GM18519 (cell line): Measurements from ENCODE around the gene ASB3.
"Not testable (repeated sequence)": the region's sequence is repeated elsewhere in the genome, so short reads cannot be mapped to it uniquely, and the experiment has no call there.

Experiments used
- ATAC-seq: cut with Tn5 transposase; IDR thresholded peaks from one replicate; pipeline ENCODE4 v1.9.1; 2021; ENCODE audit warnings: mild to moderate bottlenecking, moderate library complexity; ENCODE audit not compliant: unreplicated experiment, low FRiP score

The ASB3 gene

DNA sequence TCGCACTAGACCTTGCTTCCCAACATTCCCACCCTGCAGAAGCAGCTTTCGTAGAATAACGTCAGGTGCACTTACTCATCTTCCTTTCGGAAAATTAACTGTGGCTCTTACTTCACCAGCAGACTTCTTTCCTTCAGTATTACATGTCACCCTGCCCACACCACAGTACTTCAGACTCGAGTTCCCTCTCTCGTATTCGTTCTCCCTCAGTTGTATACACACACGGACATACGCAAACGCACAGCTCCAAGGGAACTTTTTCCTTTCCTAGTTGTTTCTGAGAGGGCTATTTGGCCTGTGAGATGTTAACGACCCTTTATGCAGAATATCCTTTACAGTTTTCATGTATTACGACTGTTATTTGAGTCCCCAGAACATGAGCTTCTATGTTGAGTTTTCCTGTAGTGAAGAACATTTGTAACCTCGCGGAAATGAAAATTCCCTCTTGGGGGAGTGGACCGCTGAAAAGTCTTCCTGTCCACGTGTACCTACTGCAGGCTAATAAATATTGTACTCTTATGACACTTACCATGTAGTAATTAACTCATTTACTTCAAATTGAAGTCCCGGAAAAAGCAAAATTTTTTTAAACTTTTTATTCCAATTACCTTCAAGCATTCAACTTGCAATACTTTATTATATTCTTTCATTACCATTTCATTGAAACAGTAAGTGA is 999 bp upstream of the ASB3 start:
- no peak for ATAC-seq

DNA sequence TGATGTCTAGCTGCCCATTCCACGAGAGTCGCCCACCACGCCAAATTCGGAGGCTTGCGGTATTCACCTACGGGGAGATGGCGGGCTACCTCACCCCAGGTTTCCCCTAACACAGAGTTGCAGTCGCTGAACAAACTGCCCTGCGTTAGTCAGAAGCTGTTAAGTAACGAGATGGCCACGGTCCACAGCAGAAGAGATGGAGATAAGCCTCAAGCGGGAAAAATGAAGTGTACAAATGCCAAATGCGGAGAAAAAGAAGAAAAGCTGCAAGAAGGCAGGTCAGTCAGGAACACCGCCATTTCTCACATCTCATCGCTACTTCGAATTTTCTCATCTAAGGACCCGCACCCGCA is 425 bp downstream of the ASB3 start:
- peak; percentile 0 for ATAC-seq

DNA sequence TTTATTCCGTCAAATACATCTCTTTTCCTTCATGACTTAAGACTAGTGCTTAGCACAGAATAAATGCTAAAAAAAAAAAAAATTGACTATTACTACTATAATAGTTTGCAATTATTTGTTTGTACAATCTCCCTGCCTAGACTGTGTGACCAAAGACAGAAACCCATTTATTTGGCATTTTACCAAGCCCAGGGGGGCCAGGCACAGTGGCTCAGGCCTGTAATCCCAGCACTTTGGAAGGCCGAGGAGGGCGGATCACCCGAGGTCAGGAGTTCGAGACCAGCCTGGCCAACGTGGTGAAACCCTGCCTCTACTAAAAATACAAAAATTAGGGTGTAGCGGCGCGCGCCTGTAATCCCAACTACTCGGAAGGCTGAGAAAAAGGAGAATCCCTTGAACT is 1.4 kb downstream of the ASB3 start:
- no peak for ATAC-seq

DNA sequence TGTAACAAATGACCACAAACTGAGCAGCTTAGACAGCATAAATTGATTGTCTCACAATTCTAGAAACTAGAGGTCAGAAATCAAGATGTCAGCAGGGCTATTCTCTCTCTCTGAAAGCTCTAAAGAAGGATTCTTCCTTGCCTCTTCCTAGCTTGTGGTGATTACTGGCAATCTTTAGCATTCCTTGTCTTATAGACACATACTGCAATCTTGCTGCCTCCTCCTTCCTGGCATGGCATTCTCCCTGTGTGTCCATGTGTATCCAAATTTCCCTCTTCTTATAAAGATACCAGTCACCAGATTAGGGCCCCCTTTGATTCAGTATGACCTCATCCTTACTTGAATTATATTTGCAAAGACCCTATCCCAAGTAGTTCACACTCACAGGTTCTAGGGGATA is 2.3 kb downstream of the ASB3 start:
- ATAC-seq, result no peak

DNA sequence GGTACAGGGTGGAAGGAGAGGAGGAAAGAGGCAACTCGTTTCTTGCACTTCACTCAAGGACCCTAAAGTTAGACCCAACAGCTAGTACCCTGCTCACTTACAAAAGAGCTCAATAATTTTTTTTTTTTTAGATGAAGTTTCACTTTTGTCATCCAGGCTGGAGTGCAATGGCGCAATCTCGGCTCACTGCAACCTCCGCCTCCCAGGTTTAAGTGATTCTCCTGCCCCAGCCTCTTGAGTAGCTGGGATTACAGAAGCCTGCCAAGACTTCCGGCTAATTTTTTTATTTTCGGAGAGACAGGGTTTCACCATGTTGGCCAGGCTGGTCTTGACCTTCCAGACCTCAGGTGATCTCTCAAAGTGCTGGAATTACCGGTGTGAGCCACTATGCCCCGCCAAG is 4.1 kb downstream of the ASB3 start:
- no peak for ATAC-seq

DNA sequence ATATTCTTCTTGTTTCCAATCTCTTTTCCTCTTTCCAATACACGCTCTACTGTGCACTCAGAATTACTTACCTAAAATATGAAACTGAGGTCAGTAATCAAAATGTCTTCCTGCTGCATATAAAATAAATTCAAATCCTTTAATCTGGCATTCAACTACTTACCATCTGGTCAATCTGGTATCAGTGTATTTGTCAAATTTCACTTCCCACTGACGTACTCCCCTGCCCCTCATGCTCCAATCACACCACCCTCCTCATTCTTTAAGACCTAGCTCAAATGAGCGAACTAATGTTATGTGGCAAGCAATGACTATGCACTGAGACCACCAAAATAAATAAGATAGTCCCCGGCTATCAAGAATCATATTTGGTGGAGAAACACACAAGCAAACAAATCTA is 6.7 kb downstream of the ASB3 start:
- ATAC-seq, result no peak

DNA sequence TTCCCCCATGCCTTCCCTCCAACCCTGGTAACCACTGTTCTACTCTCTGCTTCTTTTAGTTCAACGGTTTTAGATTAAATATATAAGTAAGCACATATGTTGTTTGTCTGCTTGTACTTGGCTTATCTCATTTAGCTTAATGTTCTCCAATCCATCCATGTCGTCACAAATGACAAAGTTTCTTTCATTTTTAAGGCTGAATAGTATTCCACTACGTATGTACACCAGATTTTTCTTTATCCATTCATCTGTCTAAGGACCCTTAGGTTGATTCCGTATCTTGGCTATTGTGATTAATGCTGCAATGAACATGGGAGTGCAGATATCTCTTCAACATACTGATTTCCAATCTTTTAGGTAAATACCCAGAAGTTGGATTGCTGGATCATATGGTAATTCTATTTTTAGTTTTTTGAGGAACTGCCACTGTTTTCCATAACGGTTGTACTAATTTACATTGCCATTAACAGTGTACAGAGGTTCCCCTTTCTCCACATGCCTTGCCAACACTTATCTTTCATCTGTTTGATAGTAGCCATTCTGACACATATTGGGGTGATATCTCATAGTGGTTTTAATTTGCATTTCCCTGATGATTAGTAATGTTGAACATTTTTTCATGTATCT is 8.1 kb downstream of the ASB3 start:
- no peak for ATAC-seq

DNA sequence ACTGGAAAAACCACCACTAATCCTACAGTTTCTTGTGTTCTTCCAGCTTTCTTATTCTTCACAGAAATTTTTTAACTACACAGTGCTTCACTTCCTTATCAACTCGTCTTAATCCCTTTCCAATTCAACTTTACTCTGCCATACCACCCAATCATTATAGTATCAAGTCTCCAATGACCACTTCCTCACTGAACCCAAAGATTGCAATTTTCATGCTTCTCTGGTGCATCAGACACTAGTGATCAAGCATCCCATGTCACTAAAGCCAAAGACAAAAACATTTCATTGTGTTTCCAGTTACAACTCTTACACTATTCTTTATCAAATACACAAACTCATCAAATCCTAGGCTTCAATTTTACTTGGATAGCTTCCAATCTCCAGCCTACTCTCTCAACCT is 9.6 kb downstream of the ASB3 start:
- no peak for ATAC-seq

DNA sequence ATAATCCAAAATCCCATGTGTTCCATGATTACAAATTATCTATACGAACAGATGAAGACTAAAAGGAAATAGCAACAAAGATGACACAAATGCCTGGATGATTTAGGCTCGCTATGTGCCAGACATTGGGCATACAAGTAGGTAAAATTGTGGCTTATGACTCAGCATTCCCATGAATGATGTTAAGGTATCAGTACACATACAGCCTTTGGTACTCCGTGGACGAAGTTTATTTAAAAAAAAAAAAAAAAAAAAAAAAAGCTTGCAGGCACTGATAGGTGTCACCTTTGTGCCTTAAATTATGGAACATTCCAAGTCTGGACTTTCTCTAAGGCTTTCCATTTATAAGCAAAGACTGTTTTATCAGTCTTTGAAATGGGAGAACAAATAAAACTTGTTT is 16.5 kb downstream of the ASB3 start:
- ATAC-seq, result no peak

DNA sequence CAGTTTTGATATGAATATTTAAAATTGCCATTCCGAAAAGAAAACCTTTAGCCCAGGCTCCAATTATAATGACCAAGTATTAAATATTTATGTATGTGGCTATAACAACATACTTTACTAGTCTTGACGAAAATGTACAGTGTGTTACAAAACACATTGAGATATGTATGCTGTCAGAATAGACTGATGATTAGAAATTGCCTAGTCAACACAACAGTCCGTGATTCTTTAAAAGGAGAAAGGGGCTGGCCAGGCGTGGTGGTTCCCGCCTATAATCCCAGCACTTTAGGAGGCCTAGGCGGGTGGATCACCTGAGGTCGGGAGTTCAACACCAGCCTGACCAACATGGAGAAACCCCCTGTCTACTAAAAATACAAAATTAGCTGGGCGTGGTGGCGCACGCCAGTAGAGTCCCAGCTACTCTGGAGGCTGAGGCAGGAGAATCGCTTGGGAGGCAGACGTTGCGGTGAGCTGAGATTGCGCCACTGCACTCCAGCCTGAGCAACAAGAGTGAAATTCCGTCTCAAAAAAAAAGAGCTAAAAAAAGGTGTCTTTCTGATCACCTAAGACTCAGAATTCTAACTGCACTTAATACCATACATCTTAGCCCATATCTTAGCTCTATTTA is 17.3 kb downstream of the ASB3 start:
- ATAC-seq, result no peak

DNA sequence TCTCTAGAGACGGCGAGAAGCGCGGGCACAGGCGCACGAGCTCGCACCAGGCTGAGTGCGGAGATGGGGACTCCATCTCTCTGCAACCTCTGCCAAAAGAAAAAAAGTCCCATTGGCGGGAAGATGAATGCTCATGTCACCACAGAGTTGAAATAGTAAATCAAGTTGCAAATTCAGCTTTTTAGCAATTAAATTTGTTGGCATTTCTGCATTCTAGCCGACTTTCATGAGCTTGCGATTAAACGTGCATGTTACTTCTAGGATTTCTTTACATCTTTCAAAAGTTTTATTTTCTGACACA is 18.6 kb downstream of the ASB3 start:
- no peak for ATAC-seq

DNA sequence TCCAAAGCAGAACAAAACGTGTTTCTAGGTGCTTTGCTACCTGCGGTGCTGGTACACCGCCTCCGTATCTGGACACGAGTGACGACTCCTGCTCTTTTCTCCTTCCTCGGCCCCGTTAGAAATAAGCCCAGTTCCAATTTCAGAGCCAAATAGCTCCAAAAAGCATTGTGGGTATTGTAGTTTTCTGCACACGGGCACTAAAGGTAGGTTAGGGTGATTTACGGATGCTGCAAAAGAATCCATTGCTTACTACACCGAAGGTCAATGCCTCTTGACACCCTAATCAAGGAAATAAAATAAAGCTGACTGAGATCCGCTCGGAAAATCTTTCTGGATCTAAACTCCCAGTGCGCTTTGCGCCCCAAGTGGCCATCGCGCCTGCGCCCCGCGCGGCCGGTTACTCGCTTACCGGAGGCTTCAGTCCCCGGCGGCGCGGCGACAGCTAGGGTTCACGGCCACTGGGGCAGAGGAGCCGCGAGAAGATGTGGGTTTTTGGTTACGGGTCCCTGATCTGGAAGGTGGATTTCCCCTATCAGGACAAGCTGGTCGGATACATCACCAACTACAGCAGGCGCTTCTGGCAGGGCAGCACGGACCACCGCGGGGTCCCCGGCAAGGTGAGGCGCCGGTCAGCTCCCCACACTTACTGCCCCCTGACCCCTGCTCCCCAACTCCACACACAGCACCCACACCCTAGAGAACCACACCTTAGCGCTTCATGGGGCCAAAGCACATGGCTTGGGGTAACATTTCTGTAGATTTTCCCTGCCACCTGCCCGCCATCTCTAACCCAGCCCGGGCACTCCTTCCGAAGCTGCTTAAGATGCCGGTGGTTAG is 19.1 kb downstream of the ASB3 start, which contains the start of gene CHAC2:
TSS of gene CHAC2 (plus strand) at position 400 of the 837 bp plus-strand sequence. CDS start at position 483, 83 bp downstream.
- peak; percentile 86 for ATAC-seq

DNA sequence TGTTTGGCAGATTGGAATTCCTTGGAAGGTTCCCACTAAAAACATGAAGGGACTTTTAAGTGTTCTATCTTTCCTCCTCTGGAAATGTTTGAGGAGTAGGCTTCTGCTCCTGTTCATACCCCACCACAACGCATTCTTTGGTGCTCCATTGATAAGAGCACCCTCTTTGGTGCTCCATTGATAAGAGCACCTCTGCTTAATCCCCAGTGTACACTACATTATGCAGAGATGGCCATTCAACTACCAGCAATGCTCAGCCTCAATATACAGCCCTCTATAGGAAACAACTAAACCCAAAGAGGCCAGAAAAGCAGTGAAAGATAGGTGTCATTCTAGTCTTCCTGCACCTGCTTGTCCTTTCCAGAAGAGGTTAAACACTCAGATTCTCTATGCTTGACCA is 21.0 kb downstream of the ASB3 start:
- no peak for ATAC-seq

DNA sequence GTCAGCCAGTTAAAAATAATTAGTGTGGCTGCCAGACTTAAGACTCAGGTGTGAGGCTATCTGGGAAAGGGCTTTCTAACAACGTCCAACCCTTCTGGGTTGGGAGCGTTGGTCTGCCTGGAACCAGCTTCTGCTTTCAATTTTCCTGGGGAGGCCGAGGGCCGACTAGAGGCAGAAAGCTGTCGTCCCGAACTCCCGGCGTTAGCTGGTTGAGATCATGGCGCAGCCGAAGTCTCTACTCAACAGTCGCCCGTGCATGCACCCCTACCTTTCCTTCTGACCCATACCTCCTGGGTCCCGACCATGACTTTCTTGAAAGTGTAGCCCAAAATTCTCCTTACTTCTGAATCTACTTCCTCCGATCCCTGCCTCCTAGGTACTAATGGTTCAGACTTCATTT is 29.5 kb downstream of the ASB3 start:
- not testable (repeated sequence) for ATAC-seq

DNA sequence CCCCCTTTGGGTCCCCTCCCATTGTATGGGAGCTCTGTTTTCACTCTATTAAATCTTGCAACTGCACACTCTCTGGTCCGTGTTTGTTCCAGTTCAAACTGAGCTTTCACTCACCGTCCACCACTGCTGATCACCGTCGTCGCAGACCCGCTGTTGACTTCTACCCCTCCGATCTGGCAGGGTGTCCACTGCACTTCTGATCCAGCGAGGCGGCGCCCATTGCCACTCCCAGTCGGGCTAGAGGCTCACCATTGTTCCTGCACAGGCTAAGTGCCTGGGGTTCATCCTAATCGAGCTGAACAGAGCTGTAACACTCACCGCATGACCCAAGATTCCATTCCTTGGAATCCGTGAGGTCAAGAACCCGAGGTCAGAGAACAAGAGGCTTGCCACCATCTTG is 30.1 kb downstream of the ASB3 start:
- ATAC-seq, result no peak

DNA sequence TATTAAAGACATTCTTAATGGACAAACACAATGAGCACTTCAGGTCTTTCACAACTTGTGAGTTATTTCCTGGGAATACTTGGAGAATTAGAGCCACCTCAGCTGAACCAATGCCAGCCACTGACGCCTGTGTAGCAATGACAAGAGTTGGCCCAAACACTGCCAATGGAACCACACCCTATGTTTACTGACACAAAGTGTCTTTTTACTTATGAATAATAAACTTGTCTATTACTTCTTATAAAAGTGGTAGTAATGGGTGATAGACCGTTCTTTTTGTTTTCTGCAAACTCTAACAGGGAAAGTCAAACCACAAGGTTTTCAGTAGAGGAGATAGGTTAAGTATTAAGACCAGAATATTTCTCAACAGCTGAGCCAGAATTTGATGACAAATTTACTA is 31.6 kb downstream of the ASB3 start:
- no peak for ATAC-seq

DNA sequence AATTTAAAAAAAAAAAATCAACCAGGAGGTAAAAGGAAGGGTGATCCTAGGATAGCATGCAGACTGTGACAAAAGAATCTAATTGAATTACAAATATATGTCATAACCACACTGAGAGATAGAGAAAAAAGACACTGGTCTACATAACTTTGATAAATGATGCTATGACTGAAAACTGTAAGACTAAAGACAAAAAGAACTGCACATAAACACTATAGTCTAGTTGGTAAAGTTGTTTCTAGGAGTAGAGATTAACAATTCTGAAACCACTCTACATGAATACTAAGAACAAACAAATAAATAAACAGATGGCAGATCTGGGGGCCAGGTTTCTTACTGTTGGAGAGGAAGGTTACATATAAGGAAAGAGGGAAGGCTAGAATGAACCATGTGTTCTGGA is 33.7 kb downstream of the ASB3 start:
- no peak for ATAC-seq

DNA sequence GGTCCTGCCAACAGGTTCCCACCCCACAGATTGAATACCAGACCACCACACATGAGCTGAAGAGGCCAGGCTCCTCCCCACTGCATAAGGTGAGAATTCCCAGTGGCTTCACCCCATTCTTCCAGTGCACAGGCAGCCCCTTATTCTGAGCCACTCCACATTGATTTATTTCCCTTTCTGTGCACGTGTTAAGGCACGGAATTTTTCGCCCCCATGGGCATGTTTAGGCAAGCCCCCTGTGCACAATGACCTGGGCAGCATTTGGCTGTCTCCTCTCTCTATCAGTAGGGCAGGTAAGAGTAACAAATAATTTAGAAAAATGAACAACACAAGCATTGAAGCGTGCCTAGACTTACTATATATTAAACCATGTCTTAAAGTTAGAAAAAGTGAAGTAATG is 34.4 kb downstream of the ASB3 start:
- no peak for ATAC-seq

DNA sequence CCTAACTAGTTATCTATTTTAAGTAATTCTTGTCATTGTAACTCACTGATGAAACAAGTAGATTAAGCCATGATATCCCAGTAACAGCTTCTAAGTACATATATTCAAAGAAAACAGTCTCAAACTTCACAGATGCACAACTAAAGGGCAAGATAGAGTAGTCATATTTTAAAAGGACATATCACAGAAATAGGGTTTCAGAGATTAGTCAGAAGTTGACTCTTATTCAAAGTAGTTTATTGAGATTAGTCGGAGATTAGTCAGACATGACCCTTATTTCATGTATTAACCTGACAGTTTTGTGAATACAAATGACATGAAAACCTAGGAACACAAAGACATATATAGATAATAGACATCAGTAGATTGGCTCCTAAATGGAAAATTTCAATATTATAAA is 35.0 kb downstream of the ASB3 start:
- peak; percentile 98 for ATAC-seq

DNA sequence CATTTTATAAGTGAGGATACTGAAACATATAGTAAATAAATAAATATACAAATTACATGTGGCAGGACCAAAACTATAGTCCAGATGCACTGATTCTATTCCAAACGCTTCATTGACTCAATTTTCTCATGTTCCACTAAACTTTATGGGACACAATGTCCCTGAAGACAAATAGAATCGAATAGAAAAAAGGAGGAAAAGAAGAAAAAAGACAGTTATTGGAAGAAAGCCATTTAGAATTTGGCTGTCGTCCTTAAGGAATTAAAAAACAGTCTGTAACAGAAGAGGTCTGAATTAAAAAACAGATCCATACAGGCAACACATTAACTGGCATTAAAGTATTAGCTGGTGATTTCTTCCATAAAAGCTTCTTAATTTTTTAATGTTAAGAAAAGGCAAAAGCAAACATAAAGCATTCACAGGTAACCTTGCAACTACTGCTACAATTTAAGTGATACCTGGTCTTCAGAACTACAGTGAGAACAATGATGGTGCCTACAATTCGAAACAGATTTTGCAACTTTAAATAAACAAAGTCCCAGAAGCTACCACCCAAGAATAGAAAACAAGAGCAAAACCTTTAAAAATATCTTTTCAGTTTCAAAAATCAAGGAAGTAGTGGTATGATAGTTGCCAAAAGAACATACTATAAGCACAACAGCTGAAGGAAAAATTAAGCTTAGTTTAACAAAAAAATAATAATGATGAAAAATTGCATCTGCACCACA is 36.5 kb downstream of the ASB3 start:
- ATAC-seq, result no peak
